Stimulated activated CD8-positive, alpha-beta memory T cell treated with anti-CD3 and anti-CD28 coated beads, Interleukin-15, amount 100 ng/mL, for 4 hours (primary cell): ENCODE results near the gene PON2.

ENCODE experiments used
- DNase-seq, 2 donors: peaks; one replicate each; pipeline ENCODE4 v3.0.0-alpha.2; 2020; ENCODE audit warnings: low read depth in 2 of 2

Gene PON2

DNA sequence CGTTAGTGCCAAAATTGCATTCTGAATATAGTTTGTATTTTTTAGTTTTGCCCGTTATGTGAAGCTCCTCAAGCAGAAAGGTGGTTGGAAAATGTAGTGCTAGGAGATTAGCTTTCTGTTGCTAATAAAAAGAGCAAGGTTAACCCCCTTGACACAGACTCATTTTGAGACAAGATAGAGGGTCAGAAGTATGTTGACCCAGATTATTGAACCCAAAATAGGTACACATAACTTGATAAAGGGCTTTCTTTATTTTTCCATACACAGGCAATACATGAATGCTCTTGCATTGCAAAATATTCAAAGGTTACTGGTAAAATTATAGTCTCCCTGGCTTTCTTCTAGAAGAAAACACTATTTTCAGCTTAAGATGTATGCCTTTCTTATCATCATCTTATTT, 10.0 kb upstream of the PON2 start:
- DNase-seq = no peak

DNA sequence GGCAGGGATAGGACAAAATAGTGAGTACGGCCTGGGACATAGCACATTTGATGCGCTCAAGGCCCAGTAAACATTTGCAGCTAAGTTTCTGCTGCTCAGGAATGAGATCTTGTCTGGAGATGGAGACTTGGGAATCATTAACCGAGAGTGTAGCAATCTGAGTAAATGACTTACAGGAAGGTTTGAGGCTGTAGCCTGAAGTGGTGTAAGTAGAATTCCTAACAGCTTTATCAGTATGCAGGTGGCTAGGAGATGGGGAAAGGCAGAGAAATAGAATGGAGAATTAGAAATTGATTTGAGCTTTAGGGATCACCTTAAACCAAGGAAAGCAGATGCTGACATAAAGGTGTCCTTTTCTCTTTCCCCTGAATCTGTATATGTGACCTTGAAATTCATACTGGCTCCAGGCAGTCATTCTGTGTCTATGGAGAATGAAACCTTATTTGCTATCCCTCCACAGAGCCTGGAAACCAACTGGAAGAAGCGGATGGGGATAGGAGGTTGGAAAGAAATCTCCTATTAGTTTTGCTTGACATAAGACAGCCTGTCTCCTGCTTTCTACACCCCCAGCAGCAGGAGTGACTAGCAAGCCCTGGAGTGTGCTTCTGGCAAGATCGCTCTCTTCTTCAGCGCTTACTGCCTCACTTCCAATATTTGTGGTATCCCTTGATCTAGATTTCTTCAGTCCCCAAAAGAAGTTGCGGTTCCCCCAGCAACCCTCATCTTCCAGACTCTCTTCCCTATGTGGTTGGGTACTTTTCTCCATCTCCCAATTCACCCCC, 6.4 kb upstream of the PON2 start:
- no peak for DNase-seq

DNA sequence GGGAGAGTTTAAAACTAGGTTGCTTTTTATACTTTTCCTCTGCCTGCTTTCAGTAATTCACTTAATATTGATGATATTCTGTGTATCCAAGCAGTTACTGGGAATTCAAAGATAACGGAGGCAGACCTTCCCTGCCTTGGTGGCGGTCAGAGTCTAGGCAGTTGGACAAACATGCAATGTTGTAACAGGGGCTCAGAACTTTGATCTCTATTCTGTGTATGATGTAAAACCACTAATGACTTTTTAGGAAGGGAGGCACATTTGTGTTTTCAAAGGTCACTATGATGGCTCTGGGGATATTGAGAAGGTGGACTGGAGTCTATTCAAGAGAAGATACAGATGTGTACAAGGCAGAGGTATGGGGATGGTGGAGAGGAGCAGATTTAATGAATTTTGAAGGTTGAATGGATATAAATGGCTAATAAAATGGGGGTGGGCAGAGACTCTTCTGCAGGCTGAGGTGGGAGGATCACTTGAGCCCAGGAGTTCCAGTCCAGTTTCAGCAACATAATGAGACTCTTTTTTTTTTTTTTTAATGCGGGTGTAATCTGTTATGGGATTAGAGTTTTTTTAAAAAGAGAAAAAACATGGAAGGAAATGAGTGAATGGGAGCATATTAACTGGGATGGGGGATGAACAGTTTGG, 5.7 kb upstream of the PON2 start:
- DNase-seq = no peak

DNA sequence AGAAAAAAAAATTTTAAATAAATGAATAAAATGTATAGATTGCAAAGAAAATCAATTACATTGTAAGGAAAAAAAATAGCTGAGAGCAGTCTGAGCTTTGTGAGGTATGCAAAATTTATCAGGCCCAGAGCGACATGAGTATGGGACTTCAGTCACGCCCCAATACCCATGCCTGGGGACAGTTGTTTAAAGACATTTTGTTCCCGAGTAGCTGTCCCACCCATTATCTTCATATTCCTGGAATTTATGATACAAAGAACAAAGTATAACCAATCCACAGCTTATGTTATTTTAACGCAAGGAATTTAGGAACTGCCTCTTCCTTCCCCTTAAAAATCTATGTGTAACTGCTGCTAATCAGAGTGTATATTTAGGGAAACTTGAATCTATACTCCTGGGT, 1.6 kb upstream of the PON2 start:
- DNase-seq = no peak

DNA sequence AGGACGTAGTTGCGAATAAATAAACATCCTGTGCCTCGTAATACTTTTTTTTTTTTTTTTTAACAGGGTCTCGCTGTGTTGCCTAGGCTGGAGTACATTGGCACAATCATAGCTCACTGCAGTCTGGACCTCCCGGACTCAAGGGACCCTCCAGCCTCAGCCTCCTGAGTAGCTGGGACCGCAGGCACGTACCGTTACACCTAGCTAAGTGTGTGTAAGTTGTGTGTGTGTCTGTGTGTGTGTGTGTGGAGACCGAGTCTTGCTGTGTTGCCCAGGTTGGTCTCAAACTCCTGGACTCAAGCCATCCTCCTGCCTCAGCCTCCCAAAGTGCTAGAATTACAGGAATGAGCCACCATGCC, 573 bp upstream of the PON2 start:
- DNase-seq = no peak

DNA sequence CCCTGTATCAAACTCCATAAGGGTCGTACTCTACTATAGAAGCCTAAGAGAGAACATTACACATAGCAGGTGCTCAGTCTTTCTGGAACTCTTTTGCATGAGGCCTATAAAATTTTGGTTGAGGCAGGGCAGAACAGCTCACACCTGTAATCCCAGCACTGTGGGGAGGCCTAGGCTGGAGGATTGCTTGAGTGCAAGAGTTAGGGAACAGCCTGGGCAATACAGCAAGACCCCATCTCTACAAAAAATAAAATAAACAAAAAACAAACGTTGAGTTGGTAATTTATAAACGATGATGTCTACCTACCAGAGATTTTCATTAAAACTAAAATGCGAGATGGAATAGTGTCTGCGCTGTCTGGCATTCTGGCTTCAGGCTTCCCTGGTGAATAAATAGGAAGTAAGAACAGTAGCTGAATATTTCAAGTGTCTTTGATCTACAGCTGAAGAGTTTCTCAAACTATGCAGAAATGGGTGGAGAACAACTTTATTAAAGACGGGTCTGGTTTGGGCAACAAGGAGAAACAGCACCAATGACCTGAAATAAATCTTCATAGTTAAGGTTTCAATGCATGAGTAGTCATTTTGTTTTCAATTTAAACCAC, 774 bp downstream of the PON2 start:
- DNase-seq = no peak

DNA sequence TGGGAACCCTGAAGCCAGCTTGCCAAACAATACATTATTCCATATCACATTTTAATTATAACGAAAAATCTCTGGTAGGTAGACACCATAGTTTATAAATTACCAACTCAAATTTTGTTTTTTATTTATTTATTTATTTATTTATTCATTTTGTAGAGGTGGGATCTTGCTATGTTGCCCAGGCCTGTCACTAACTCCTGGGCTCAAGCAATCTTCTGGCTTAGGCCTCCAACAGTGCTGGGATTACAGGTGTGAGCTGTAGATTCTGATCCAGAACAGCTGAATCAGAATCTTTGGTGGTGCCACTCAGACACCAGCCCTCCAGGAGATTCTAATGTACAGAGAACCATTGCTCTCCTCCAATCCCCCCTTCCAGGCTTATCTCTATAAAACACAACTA, 1.7 kb downstream of the PON2 start:
- no peak for DNase-seq

DNA sequence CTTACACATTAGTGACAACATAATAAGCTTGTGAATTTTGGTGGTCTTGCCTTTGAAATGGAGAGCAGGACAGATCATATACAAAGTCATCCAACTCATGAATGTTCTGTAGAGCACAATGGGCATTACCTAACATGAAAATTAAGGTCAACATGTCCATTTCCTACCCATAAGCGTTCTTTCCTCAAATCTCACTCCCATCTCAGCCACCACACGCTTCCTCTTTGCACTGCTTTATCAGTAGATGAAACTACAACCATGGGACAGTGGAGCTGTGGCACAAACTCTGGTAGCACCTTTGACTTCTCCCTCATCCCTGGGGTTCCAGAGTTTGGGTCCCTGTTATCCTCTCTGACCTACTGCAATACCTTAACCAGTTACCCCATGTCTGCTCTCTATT, 2.2 kb downstream of the PON2 start:
- DNase-seq = no peak

DNA sequence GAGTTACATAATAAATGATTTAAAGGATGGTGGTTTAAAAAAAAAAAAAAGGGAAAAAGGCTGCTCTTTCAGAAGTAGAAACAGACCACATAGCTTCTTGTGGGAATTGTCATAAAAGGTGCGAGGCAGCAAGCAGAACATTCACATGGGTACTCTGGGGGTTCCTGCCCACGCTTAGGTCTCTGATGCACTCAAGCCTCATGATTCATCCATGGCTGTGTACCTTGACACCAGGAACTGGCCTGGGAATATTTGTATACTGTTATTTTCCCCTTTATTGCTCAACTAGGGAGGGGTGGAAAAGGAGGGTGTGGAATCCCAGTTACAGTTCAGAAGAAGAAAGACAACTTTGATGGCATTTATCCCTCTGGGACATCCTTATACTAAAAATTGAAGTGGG, 4.0 kb downstream of the PON2 start:
- no peak for DNase-seq

DNA sequence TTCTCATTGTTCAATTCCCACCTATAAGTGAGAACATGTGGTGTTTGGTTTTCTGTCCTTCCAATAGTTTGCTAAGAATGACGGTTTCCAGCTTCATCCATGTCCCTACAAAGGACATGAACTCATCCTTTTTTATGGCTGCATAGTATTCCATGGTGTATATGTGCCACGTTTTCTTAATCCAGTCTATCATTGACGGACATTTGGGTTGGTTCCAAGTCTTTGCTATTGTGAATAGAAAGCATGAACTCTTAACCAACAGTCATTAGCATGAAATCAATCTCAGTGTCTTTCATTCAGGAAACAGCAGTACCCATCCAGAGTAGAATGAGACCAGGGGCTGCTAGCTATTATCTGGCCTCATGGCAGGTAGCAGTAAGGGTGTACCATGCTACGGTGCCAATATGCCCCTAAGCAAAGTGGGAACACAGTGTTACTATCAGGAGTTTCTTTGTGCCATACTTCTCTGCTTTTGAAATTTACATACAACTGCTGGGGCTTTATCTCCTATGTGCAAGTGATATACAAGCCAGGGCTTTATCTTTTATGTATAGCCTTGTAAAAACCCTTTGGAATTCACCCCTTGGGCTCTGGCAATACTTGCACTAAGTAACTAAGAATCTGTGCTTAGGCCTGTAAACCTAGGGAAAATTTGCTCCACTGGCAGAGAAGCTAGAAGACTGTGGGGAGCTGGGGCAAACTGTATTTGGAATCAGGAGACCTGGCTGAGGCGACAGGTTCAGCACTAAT, 5.4 kb downstream of the PON2 start:
- no peak for DNase-seq

DNA sequence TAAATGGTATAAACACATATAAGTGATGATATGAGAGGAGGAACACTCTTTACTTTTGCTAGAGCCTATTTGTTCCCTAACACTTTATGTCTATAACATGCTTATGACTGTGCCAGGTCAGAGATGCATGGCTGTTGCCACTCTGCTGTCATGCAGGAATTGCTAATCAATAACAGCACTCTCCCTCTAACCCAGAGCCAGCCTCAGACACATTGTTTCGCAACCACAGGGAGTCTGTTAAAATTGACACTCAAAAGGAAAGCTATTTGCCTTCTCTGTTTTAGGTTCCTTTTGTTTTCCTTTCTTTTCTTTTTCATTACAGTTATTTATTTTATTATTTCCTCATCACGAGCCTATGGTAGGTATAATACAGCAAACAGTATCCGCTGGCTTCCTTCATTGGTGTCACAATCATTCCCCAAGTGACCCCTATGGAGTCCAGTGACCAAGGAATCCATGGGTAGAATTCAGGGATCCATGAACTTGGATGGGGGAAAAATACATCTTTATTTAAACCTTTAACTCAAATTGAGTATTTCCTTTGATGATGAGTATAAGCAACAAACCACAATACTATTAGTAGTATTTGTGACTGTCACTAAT, 6.8 kb downstream of the PON2 start:
- DNase-seq = no peak

DNA sequence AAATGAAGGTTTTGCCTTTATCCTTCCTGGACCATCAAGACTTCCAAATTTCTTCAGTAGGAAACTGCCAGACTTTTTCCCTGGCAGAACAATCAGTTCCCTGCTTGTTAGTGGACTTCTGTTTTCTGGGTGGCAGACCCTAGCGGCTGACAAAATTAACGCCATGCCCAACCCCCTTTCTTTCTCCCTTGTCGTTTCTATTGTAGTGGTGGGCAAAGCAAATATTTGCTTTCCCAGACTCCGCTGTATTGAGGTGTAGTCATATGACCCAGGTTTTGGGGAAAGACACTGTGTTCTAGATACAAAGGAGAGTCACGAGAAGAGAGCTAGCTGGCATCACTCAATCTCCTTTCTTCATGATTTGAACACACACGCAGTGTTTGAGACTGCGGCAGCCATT, 7.7 kb downstream of the PON2 start:
- no peak for DNase-seq

DNA sequence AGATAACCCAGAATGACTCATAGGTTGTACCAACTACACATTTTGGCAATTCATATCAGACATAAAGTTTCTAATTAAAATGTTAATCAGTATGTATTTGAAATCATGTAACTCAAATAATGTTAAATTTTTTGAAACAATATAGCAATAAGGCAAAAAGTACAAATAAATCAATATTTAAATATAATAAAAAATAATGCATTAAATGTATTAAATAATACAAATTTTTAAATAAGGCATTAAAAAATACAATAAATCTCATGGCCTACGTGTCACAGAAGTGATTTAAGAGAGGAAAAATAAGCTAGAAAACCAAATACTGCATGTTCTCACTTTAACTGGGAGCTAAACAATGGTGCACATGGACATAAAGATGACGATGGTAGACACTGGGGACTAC, 9.1 kb downstream of the PON2 start:
- no peak for DNase-seq

DNA sequence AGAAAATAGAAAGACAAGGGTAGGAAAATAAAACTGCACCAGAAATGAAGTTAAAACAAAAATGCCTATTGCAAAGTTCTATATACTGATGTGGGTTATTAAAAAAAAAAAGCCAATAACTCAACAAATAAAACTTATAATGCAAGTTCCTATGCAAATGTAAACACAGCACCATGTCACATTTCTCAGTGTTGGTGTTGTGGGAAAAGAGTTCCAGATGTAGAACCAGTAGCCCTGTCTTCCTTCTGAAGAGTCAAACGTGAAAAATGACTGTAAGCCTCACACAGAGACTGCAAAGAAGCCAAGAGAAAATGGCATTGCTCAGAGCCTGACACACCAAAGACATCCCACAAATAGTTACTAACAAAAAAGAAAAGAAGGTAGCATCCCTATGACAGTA, 10.1 kb downstream of the PON2 start:
- no peak for DNase-seq

DNA sequence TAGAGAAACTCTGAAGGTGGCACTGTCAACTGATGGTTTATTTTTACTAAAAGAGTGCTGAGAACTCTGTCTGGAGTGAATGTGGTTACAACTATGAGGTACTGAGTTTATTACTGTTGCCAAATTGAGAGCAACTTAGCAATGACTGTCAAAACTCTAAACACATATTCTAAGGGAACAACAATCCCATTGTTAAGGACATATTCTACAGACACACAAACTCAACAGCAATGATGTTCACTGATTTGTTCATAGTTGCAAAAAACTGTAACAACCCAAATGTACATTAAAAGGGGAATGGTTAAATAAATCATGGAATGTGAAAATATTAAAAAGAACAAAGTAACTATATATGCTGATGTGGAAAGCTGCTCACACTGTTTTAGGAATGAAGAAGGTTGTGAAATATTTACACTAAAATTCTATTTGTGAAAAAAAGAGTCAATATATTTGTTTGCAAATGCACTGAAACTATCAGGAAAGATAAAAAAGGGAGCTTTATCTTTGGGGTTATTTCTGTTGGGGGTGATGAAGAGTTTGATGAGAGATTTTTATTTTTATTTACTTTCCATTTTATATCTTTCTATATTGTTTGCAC, 12.9 kb downstream of the PON2 start:
- DNase-seq = no peak

DNA sequence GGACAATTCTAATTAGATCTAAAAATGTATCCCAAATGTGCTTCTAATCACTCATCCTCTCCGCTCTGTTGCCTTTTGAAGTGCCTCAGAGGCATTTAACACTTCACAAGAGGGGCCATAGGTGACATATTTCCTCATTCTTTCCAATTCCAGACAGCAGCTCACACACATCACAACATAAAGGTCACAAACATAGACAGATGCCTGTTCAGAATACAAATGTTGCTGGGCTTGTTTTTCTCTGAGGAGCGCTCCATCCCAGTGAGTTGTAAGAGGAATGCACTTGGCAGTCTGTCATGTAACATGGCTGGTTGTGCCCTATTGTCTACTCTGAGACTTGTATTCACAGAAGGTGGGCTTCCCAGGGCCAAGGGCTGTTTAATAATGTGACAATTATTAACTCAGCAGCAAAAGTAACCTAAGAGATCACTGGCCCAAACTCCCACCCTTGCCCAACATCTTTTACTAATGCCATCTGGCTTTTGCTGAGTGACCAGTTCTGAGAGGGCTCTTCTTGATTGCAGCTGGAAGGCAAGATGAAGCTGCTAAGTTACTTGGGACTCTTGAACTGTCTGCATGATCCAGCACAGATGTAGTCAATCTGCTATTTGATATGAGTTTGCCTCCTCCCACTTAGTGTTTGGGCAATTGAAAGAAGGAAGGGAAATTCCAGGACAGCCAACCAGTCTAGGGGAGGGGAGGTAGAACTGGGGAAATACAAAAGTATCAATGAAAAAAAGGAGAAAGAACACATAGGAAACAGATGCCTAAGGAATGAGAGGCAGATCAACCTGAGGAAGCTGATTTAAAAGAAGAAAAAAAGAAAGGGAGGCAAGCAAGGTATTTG, 13.6 kb downstream of the PON2 start:
- no peak for DNase-seq

DNA sequence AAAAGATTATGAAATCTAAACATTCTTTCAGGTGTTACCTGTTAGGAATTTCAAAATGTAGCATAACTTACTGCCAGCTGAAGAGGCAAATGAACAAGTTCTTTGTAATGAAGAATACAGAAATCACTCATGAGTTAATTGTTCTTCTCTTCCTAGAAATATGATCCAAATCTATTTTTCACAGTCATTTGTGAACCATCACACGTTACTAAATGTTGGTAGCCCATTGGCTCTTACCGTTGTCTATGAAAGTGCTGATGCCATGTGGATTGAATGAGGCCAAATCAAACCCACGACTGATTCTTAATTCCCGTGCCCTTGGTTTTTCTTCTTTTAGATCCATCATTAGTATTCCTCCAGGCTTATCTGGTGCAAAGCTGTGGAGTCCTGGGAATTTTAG, 22.8 kb downstream of the PON2 start:
- no peak for DNase-seq

DNA sequence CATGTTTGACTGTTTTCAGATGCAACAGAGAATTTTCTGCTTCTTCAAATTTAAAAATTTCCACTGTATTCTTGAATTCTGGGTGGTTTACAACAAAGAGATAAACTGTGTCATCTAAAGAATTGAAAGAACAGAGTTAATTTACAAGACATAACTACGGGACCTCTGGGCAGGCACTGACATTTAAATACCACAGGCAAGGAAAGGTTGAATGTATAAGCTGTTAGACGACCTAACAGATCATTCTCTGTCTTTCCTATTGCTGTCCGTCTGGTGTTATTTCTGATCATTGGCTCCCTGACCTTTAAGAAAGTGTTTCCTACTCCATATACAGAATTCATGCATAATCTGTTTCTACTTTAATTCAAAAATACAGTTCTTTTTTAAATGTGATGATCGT, 23.2 kb downstream of the PON2 start:
- no peak for DNase-seq

DNA sequence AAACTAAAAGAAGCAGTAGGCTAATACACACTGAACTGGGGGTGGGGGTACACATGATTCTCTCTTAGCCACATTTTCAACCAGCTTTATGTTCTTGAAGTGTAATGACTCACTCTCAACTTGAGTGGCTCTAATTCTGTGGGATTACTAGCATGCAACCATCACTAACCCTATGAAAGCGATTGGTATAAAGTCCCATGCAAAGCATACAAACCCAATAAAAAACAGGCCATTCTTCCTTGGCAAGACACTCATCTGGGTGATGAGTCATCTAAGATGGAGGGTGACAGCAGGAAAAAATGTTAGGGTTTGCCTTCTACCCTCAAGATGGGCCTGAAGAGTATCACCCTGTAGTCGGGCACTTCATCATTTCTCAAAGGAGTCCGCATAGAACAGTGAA, 23.8 kb downstream of the PON2 start:
- DNase-seq = no peak

DNA sequence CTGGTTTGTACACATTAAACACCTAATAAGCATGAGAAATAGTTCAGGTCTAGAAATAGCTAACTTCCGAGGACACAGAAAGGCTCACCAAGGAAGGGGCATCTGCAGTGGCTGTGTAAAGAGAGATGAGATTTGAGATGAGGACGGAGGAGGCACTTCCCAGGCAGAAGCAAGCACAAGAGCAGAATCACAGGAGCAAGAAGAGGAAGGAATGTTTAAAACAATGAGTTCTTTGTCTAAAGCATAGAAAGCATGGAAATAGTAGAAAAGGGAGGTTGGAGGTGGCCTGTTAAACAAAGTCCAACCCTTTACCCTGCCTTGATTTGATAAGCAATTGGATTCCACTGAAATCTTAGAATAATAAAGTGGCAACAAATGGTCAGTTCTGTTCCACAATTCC, 27.1 kb downstream of the PON2 start:
- DNase-seq = no peak

DNA sequence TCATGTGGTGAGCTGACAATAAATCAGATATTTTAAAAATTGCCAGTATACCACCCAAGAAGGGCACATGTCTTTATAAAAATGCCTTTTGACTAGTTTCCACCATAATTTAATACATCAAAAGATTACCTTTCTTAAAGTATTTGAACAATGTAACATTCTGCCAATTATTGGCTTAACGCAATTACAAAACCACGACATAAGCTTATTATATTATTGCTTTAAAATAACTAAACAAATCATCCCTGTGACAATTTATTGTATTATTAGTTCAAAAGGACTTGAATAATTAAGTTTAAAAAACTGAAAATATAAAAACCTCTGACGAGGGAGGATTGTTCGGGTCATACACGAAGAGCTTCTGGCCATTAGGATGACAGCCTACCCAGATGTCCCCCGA, 29.0 kb downstream of the PON2 start:
- no peak for DNase-seq
